H9 (cell line): Measurements from ENCODE around the gene SCN1A. TPM values are rescaled to one million over a fixed set of nuclear protein-coding genes. Genes with fewer than 3 reads are reported as not detected.

Source experiments
- DNase-seq: peaks from one replicate; pipeline ENCODE4 v3.0.0-alpha.2; 2017
- H2AFZ ChIP-seq: one replicate; pipeline ENCODE4 v1.6.1; 2013; ENCODE audit warnings: mild to moderate bottlenecking, low read length, control low read depth, moderate library complexity
- H2AK5ac ChIP-seq: 2 replicates; pipeline ENCODE4 v1.6.1; 2013; ENCODE audit warnings: low read length, control low read depth, mixed read lengths; ENCODE audit not compliant: insufficient read length
- H2BK120ac ChIP-seq: one replicate; pipeline ENCODE4 v1.6.1; 2013; ENCODE audit warnings: low read depth, mild to moderate bottlenecking, low read length, control low read depth, inconsistent platforms; ENCODE audit not compliant: poor library complexity, severe bottlenecking
- H2BK12ac ChIP-seq: 2 replicates; pipeline ENCODE4 v1.6.1; 2013; ENCODE audit warnings: low read length, control low read depth, mixed read lengths, low read depth; ENCODE audit not compliant: insufficient read length
- H2BK15ac ChIP-seq: 2 replicates; pipeline ENCODE4 v1.6.1; 2013; ENCODE audit warnings: low read depth, low read length, control low read depth
- H2BK20ac ChIP-seq: one replicate; pipeline ENCODE4 v1.6.1; 2013; ENCODE audit warnings: low read depth, mild to moderate bottlenecking, low read length, control low read depth, inconsistent platforms; ENCODE audit not compliant: poor library complexity, severe bottlenecking
- H2BK5ac ChIP-seq: 2 replicates; pipeline ENCODE4 v1.6.1; 2013; ENCODE audit warnings: low read length, control low read depth, mixed read lengths; ENCODE audit not compliant: insufficient read length
- H3K14ac ChIP-seq: 2 replicates; pipeline ENCODE4 v1.6.1; 2013; ENCODE audit warnings: low read length, control low read depth; ENCODE audit not compliant: insufficient read depth
- H3K18ac ChIP-seq: 2 replicates; pipeline ENCODE4 v1.6.1; 2013; ENCODE audit warnings: low read depth, mild to moderate bottlenecking, mixed read lengths, low read length, control low read depth; ENCODE audit not compliant: insufficient read length
- H3K23ac ChIP-seq: 2 replicates; pipeline ENCODE4 v1.6.1; 2013; ENCODE audit warnings: low read length, control low read depth, mixed read lengths, low read depth; ENCODE audit not compliant: insufficient read length
- H3K23me2 ChIP-seq: 2 replicates; pipeline ENCODE4 v1.6.1; 2013; ENCODE audit warnings: low read depth, mild to moderate bottlenecking, mixed read lengths, low read length, control low read depth; ENCODE audit not compliant: insufficient read length, poor library complexity, severe bottlenecking
- H3K27ac ChIP-seq: 2 replicates; pipeline ENCODE4 v1.5.1; 2013; ENCODE audit warnings: low read length, control low read depth, mixed read lengths, low read depth; ENCODE audit not compliant: insufficient read length
- H3K27me3 ChIP-seq: 2 replicates; pipeline ENCODE4 v1.6.1; 2013; ENCODE audit warnings: low read length, control low read depth, inconsistent platforms; ENCODE audit not compliant: insufficient read depth
- H3K4ac ChIP-seq: 2 replicates; pipeline ENCODE4 v1.6.1; 2013; ENCODE audit warnings: low read depth, mild to moderate bottlenecking, control low read depth, inconsistent platforms, low read length, moderate library complexity
- H3K4me1 ChIP-seq: 2 replicates; pipeline ENCODE4 v1.6.1; 2013; ENCODE audit warnings: low read length, control low read depth, inconsistent platforms; ENCODE audit not compliant: insufficient read depth
- H3K4me2 ChIP-seq: 2 replicates; pipeline ENCODE4 v1.6.1; 2013; ENCODE audit warnings: low read length, control low read depth, mixed read lengths; ENCODE audit not compliant: insufficient read length, insufficient read depth
- H3K56ac ChIP-seq: 2 replicates; pipeline ENCODE4 v1.6.1; 2013; ENCODE audit warnings: low read depth, mild to moderate bottlenecking, mixed read lengths, low read length, control low read depth; ENCODE audit not compliant: insufficient read length
- H3K79me1 ChIP-seq: 2 replicates; pipeline ENCODE4 v1.6.1; 2013; ENCODE audit warnings: low read depth, mild to moderate bottlenecking, moderate library complexity, low read length, control low read depth, inconsistent platforms; ENCODE audit not compliant: insufficient read depth, poor library complexity, severe bottlenecking
- H3K79me2 ChIP-seq: 2 replicates; pipeline ENCODE4 v1.6.1; 2013; ENCODE audit warnings: low read length, control low read depth, inconsistent platforms; ENCODE audit not compliant: insufficient read depth
- H3K9ac ChIP-seq: 2 replicates; pipeline ENCODE4 v1.6.1; 2013; ENCODE audit warnings: low read length, control low read depth, mixed read lengths; ENCODE audit not compliant: insufficient read length; ENCODE audit errors: extremely low read depth
- H3K9me3 ChIP-seq: one replicate; pipeline ENCODE4 v1.6.1; 2013; ENCODE audit warnings: low read depth, low read length, inconsistent platforms; ENCODE audit not compliant: control insufficient read depth
- H3T11ph ChIP-seq: one replicate; pipeline ENCODE4 v1.6.1; 2013; ENCODE audit warnings: mild to moderate bottlenecking, low read length, control low read depth, inconsistent platforms
- H4K20me1 ChIP-seq: one replicate; pipeline ENCODE4 v1.6.1; 2013; ENCODE audit not compliant: control insufficient read depth, insufficient read length, insufficient read depth
- H4K5ac ChIP-seq: 2 replicates; pipeline ENCODE4 v1.6.1; 2013; ENCODE audit warnings: low read depth, mild to moderate bottlenecking, mixed read lengths, low read length, control low read depth; ENCODE audit not compliant: insufficient read length
- H4K8ac ChIP-seq: replicated peaks from 2 replicates; pipeline ENCODE4 v1.6.1; 2013; ENCODE audit warnings: low read length, control low read depth, mixed read lengths, low read depth; ENCODE audit not compliant: insufficient read length
- H4K91ac ChIP-seq: 2 replicates; pipeline ENCODE4 v1.6.1; 2013; ENCODE audit warnings: low read depth, mild to moderate bottlenecking, moderate library complexity, mixed read lengths, low read length, control low read depth; ENCODE audit not compliant: insufficient read length
- H3K27ac Mint-ChIP-seq, 3 experiments: 2 replicates in 2 of 3; 3 replicates in 1 of 3; pipeline ENCODE4 v1.8.0; 2020 to 2021; ENCODE audit warnings: mixed read lengths in 3 of 3, mild to moderate bottlenecking in 1 of 3, moderate library complexity in 1 of 3
- H3K27me3 Mint-ChIP-seq: 2 replicates; pipeline ENCODE4 v1.8.0; 2021; ENCODE audit warnings: low read depth, mild to moderate bottlenecking, moderate library complexity, mixed read lengths
- H3K36me3 Mint-ChIP-seq, 3 experiments: 2 replicates in 2 of 3; 3 replicates in 1 of 3; pipeline ENCODE4 v1.8.0; 2020 to 2021; ENCODE audit warnings: low read depth in 3 of 3, mixed read lengths in 3 of 3; ENCODE audit not compliant: insufficient read depth in 1 of 3
- H3K4me1 Mint-ChIP-seq, 2 experiments: 2 replicates each; pipeline ENCODE4 v1.8.0; 2020; ENCODE audit warnings: mixed read lengths in 2 of 2
- H3K4me3 Mint-ChIP-seq, 2 experiments: 2 replicates in 1 of 2; 3 replicates in 1 of 2; pipeline ENCODE4 v1.8.0; 2020 to 2021; ENCODE audit warnings: mild to moderate bottlenecking in 2 of 2, mixed read lengths in 2 of 2, moderate library complexity in 1 of 2
- H3K9me3 Mint-ChIP-seq, 2 experiments: 2 replicates in 1 of 2; 3 replicates in 1 of 2; pipeline ENCODE4 v1.8.0; 2020; ENCODE audit warnings: mild to moderate bottlenecking in 2 of 2, mixed read lengths in 2 of 2, moderate library complexity in 1 of 2
- WGBS: extraction: QIAGEN DNeasy Blood & Tissue Kit; methylation state at CpG from one replicate; pipeline ENCODE4 v1.1.7; 2013; ENCODE audit warnings: missing lambda C conversion rate, low lambda C conversion rate, mixed read lengths; ENCODE audit not compliant: insufficient read length; ENCODE audit errors: extremely low coverage; 5-methylcytosine and 5-hydroxymethylcytosine counted together
- total RNA-seq: library from RNA; stranded (reverse); gene quantifications from 2 replicates; pipeline ENCODE4 v1.2.1, GENCODE V29; 2021
- TF ChIP-seq, protein P1 (sequence below): fragments of 200-600 bp; sonication (generic); conservative IDR thresholded peaks from 3 replicates; pipeline ENCODE4 v1.8.0; 2021; ENCODE audit warnings: antibody characterized with exemption, mild to moderate bottlenecking

SCN1A gene
- total RNA-seq, 1 experiment from 2014 or later: 0.13 TPM

DNA sequence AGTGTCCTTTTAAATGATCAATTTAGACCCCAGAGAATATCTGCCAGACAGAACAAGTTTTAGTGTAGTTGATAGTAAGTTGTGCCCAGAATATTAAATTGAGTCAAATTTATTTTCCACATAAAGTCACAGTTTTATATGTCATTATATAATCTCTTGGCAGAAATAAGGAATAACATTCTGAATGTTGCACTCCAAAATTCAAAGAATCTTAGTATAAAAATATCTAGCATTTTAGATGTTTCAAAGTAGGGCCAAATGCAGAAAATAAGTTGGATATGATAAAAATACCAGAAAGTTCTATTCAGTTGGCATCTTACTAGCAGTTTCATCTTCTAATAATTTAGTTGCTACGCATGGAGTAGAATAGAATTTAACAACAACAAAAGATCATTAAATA lies 33.5 kb downstream of the SCN1A start:
- peaks cover 12 to 19% of the 10 kb centered on the region in 2 experiments for H3K4me1 Mint-ChIP-seq
- no peak overlapping the region for H2BK20ac ChIP-seq
- H3K18ac ChIP-seq: no peak overlapping the region
- no peak overlapping the region for H4K91ac ChIP-seq
- H2AK5ac ChIP-seq: no peak overlapping the region
- no peak overlapping the region for H3K14ac ChIP-seq
- H2BK120ac ChIP-seq: no peak overlapping the region
- H3T11ph ChIP-seq: no peak overlapping the region
- H3K79me1 ChIP-seq: no peaks in the 10 kb centered on the region
- H3K4me1 ChIP-seq: no peaks in the 10 kb centered on the region; the same call in 1 of the 2 replicates
- no peaks in the 10 kb centered on the region for H3K23me2 ChIP-seq
- H3K27me3 Mint-ChIP-seq: no peaks in the 10 kb centered on the region
- no peak overlapping the region for H3K56ac ChIP-seq
- no peak overlapping the region for H2BK12ac ChIP-seq
- no peaks in the 10 kb centered on the region for H3K27me3 ChIP-seq
- H2AFZ ChIP-seq: no peak overlapping the region
- no peak overlapping the region for H3K27ac ChIP-seq
- no peak overlapping the region for H3K4me3 Mint-ChIP-seq
- H3K79me2 ChIP-seq: no peaks in the 10 kb centered on the region
- no peak overlapping the region for H3K23ac ChIP-seq
- no peak overlapping the region for H2BK15ac ChIP-seq
- no CpG with 5 or more reads among the region's 1 CpG for WGBS
- no peak overlapping the region for H3K27ac Mint-ChIP-seq
- H3K36me3 Mint-ChIP-seq: no peaks in the 10 kb centered on the region
- DNase-seq: no peak
- no peak overlapping the region for H3K4ac ChIP-seq
- no peak overlapping the region for H4K5ac ChIP-seq
- H3K9me3 Mint-ChIP-seq: no peaks in the 10 kb centered on the region
- no peak overlapping the region for H4K8ac ChIP-seq
- no peaks in the 10 kb centered on the region for H4K20me1 ChIP-seq
- no peak overlapping the region for H3K9ac ChIP-seq
- H2BK5ac ChIP-seq: no peak overlapping the region
- TF ChIP-seq, protein P1, sequence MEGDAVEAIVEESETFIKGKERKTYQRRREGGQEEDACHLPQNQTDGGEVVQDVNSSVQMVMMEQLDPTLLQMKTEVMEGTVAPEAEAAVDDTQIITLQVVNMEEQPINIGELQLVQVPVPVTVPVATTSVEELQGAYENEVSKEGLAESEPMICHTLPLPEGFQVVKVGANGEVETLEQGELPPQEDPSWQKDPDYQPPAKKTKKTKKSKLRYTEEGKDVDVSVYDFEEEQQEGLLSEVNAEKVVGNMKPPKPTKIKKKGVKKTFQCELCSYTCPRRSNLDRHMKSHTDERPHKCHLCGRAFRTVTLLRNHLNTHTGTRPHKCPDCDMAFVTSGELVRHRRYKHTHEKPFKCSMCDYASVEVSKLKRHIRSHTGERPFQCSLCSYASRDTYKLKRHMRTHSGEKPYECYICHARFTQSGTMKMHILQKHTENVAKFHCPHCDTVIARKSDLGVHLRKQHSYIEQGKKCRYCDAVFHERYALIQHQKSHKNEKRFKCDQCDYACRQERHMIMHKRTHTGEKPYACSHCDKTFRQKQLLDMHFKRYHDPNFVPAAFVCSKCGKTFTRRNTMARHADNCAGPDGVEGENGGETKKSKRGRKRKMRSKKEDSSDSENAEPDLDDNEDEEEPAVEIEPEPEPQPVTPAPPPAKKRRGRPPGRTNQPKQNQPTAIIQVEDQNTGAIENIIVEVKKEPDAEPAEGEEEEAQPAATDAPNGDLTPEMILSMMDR: no peak
- no peak overlapping the region for H3K4me2 ChIP-seq
- H3K9me3 ChIP-seq: no peaks in the 10 kb centered on the region
